Activated naive CD4-positive, alpha-beta T cell treated with anti-CD3 and anti-CD28 coated beads, Interleukin-2, amount 50 U/mL, for 72 hours (primary cell): ENCODE data around the gene IYD. TPM values are rescaled to one million over a fixed set of nuclear protein-coding genes. Genes with fewer than 3 reads are reported as not detected.

Experiments used
- ATAC-seq, 2 donors: fragments of 150-1000 bp; cut with Tn5 transposase; 2 replicates each; pipeline ENCODE4 v1.10.0; 2021; ENCODE audit warnings: mild to moderate bottlenecking in 2 of 2, moderate library complexity in 2 of 2
- DNase-seq, 2 donors: peaks; one replicate each; pipeline ENCODE4 v3.0.0; 2021 to 2022; ENCODE audit warnings: low spot score in 2 of 2
- H3K27ac Mint-ChIP-seq, 2 donors: one replicate each; pipeline ENCODE4 v1.8.0; 2022; ENCODE audit warnings: mild to moderate bottlenecking in 2 of 2, mixed read lengths in 2 of 2
- H3K36me3 Mint-ChIP-seq, 2 donors: one replicate each; pipeline ENCODE4 v1.8.0; 2022; ENCODE audit warnings: mixed read lengths in 2 of 2
- H3K9me3 Mint-ChIP-seq, 2 donors: one replicate each; pipeline ENCODE4 v1.8.0; 2022; ENCODE audit warnings: mixed read lengths in 2 of 2
- total RNA-seq, 2 donors: library from RNA; stranded (reverse); gene quantifications; one replicate each; pipeline ENCODE4 v1.2.3, GENCODE V29; 2022

IYD gene
- total RNA-seq, 2 donors from 2014 or later: not detected

GRCh38 chr6:150412221-150412620 is 43.4 kb downstream of the IYD start:
- ATAC-seq (no peak), DNase-seq (no peak)
- no peak overlapping the region for H3K27ac Mint-ChIP-seq
- H3K9me3 Mint-ChIP-seq: no peaks in the 10 kb centered on the region
- no peaks in the 10 kb centered on the region for H3K36me3 Mint-ChIP-seq

DNA sequence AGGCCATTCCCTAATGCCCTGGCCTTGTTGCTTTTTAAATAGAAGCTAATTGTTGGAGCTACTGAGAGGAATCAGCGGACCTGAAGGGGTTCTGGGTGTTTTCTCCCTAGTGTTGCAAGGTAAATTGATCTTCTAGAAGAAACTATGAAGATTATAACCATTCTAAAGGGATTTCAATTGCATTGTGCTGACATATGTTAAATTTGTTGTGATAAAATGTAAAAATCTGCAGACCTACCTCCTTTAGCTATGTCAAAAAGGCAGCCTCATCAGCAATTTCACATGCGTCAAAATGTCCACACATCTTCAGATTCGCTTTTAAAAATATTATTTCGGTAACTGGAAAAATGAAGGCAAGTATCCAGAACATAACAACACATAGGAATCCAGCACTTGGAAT is 44.4 kb downstream of the IYD start:
- Mint-ChIP-seq H3K9me3 (no peaks in the 10 kb centered on the region), H3K36me3 (no peaks in the 10 kb centered on the region), H3K27ac (no peak overlapping the region)
- ATAC-seq (no peak), DNase-seq (no peak)

GRCh38 chr6:150413781-150414281 is 45.0 kb downstream of the IYD start:
- DNase-seq (no peak), ATAC-seq (no peak)
- H3K9me3 Mint-ChIP-seq: no peaks in the 10 kb centered on the region
- H3K36me3 Mint-ChIP-seq: no peaks in the 10 kb centered on the region
- no peak overlapping the region for H3K27ac Mint-ChIP-seq

GRCh38 chr6:150416128-150416527 is 47.3 kb downstream of the IYD start:
- DNase-seq: no peak
- H3K9me3 Mint-ChIP-seq: peaks cover 0 to 16% of the 10 kb centered on the region in 2 donors
- no peak for ATAC-seq
- no peak overlapping the region for H3K27ac Mint-ChIP-seq
- peaks cover 0 to 5% of the 10 kb centered on the region in 2 donors for H3K36me3 Mint-ChIP-seq

DNA sequence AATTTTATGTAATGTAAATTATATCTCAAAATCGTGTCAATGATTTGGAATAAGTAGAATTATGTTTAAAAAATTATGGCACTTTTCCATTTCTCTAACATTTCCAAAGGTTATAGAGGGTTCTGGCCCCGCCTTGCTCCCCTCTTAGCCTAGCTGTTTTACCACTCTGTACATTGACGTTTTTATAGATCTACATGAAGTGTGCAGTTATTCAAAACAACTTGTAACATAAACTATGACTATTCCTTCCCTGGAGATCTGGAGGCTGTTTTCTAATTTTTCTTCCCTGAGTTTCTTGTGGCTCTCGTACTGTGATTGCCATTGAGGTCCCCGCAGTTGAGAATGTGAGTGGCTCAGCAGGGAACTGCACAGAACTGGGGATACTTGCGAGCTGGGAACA is 48.4 kb downstream of the IYD start:
- Mint-ChIP-seq H3K36me3 (peaks cover 0 to 5% of the 10 kb centered on the region in 2 donors), H3K27ac (no peak overlapping the region), H3K9me3 (peaks cover 0 to 16% of the 10 kb centered on the region in 2 donors)
- ATAC-seq (no peak), DNase-seq (no peak)

DNA sequence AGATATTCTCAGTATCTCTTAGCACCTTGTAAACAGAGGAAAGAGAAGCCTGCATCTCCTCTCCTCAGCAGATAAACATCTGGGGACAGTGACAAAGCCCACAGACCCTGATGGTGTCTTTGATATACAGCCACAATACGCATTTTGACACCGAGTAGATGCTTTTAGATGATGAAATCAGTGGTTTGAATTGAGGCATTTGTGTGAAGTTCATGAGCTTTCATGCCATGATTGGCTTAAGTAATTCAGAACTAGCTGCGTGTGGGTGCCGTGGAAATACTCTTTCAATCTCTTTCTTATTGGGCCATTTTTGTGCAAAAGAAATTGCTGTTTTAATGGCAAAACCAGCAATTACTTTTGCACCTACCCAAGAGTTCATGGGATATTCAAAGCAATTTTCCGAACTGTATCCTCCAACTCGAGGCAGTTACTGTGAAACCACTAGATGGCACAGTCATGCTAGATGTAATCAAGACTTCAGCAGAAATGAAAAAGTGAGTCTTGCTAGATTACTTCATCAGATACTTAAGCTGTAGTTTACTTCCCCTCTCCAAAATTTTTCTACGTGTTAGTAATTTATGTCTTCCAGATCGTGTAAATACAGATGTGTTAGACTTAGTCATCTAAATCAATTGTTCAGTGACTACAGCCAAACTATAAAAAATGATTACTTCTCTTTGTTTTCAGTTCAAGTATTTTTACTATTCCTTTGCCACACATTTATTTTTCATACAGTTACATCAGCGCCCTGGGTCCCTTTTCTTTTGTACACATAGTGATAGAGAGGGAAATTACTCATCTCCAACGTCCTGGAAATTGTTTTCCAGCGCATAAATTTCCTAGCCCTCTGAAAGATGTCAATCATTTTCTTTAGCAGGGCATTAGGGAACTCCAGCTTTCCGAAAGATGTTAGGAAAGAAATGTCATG is 49.4 kb downstream of the IYD start:
- ATAC-seq: peak; percentile 83 to 88
- H3K36me3 Mint-ChIP-seq: peaks cover 0 to 5% of the 10 kb centered on the region in 2 donors
- DNase-seq: no peak
- H3K9me3 Mint-ChIP-seq: peaks cover 0 to 16% of the 10 kb centered on the region in 2 donors
- H3K27ac Mint-ChIP-seq: peak overlapping the region; percentile 22 to 49

GRCh38 chr6:150418827-150419594 is 50.2 kb downstream of the IYD start:
- Mint-ChIP-seq H3K27ac (peak overlapping the region in 1 of 2 donors; percentile 49), H3K9me3 (peaks cover 0 to 16% of the 10 kb centered on the region in 2 donors), H3K36me3 (peaks cover 0 to 5% of the 10 kb centered on the region in 2 donors)
- DNase-seq (peak in 1 of 2 donors; percentile 63), ATAC-seq (peak; percentile 49 to 66)

DNA sequence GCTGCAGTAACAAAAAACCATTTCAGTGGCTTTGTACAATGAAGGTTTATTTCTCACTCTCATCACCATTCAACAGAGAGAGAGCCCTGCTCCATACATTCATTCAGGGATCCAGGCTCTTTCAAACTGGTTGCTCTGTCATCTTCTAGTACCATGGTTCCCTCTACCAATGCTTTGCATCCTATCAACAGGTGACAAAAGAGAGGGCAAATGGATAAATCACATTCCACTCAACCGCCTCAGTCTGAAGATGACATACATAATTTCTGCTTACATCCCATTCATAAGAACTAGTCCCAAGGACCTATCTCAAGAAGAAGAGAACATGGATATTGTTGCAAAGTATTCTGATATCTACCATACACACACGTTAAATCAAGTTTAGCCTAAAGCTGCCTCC is 51.6 kb downstream of the IYD start:
- no peak for DNase-seq
- no peak overlapping the region for H3K27ac Mint-ChIP-seq
- peaks cover 0 to 16% of the 10 kb centered on the region in 2 donors for H3K9me3 Mint-ChIP-seq
- H3K36me3 Mint-ChIP-seq: peaks cover 0 to 5% of the 10 kb centered on the region in 2 donors
- no peak for ATAC-seq

- H3K36me3 Mint-ChIP-seq: peaks cover 0 to 5% of the 10 kb centered on the region in 2 donors
- H3K27ac Mint-ChIP-seq: no peak overlapping the region
- no peak for ATAC-seq
- peaks cover 0 to 16% of the 10 kb centered on the region in 2 donors for H3K9me3 Mint-ChIP-seq
- DNase-seq: no peak
These were observed 52.1 kb downstream of the IYD start for GRCh38 chr6:150420926-150421325.

DNA sequence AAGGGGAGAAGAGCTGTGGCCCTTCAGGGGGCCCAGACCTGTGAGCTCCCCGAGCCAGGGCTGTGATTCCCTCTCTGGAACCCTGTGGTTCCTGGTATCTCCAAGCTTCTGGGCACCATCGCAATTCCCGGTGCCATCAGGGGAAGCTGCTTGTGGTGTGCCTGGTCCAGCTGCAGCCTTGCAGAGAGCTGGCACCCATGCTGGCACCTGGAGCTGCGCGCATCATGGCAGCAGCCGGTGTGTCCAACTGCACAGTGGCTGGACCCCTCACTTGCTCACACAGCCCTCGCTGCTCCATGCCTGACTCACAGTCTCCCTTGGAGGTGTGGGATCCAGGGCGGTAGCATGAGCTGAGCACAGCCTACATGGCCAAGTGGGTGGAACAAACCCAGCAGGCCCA is 56.7 kb downstream of the IYD start:
- Mint-ChIP-seq H3K36me3 (no peaks in the 10 kb centered on the region), H3K27ac (no peak overlapping the region), H3K9me3 (peaks cover 0 to 6% of the 10 kb centered on the region in 2 donors)
- ATAC-seq: no peak
- no peak for DNase-seq

DNA sequence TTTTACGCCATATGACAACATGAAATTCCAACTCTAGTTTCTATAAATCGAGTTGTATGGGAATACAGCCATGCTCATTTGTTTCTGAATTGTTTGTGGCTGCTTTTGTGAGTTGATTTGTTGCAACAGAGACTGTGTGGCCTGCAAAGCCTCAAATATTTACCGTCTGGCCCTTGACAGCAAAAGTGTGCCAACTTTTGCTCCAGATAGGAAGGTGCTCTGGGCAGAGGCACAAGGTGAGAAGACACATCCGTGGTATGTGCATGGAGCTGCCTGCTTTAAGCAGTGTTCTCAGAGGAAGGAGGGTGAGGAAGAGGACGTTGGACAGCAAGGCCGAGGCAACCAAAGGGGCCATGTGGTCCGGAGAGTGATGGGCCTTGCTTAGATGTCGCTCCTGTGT is 57.4 kb downstream of the IYD start:
- Mint-ChIP-seq H3K27ac (no peak overlapping the region), H3K36me3 (no peaks in the 10 kb centered on the region), H3K9me3 (no peaks in the 10 kb centered on the region)
- ATAC-seq: no peak
- no peak for DNase-seq

GRCh38 chr6:150427037-150427602 is 58.3 kb downstream of the IYD start:
- DNase-seq (no peak), ATAC-seq (no peak)
- no peaks in the 10 kb centered on the region for H3K36me3 Mint-ChIP-seq
- no peaks in the 10 kb centered on the region for H3K9me3 Mint-ChIP-seq
- peak overlapping the region in 1 of 2 donors; percentile 52 for H3K27ac Mint-ChIP-seq

DNA sequence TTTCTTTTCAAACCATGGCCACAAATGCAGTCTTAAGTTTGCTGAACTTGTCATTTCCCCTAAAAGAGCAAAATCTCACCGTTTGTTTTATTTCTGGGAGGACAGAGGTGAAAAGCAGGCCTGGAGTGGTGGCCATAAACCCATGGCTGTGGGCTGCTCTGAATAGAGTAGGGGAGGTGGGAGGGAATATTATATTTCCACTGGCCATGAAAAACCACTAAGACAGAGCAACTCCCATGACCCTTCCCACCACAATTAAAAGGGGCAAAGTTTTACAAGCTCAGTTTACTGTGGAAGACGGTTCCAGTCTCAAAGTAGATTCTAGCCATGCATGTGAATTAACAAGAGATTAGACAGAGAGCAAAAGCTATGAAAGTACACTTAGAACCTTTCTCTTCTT is 59.0 kb downstream of the IYD start:
- H3K27ac Mint-ChIP-seq: no peak overlapping the region
- H3K9me3 Mint-ChIP-seq: no peaks in the 10 kb centered on the region
- ATAC-seq: no peak

DNA sequence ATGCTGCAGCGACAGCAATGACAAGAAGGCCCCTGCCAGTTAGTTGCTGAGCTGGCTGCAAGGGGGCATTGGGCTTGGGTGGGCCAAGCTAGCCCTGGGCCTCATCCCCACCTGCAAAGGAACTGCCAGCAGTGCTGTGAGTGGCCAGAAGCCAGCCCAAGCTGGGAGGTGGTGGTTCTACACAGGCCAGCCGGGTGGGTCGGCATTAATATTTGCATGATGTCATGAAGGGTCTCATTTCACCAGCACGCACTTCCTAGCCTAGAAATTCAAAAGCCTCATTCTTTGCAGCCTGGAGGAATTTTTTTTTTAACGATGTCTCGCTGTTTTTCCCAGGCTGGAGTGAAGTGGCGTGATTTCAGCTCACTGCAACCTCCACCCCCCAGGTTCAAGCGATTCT is 62.0 kb downstream of the IYD start:
- Mint-ChIP-seq H3K36me3 (no peaks in the 10 kb centered on the region), H3K27ac (no peak overlapping the region), H3K9me3 (no peaks in the 10 kb centered on the region)
- no peak for ATAC-seq
- no peak for DNase-seq

More for the DNA sequence above, 59.0 kb downstream of the IYD start:
- H3K36me3 Mint-ChIP-seq: no peaks in the 10 kb centered on the region
- no peak for DNase-seq

- ATAC-seq: no peak
- DNase-seq: no peak
- H3K9me3 Mint-ChIP-seq: peaks cover 3 to 11% of the 10 kb centered on the region in 2 donors
- H3K27ac Mint-ChIP-seq: no peak overlapping the region
- H3K36me3 Mint-ChIP-seq: peaks cover 0 to 4% of the 10 kb centered on the region in 2 donors
These were observed 66.5 kb downstream of the IYD start for GRCh38 chr6:150435360-150435759.

GRCh38 chr6:150435832-150436231 is 67.0 kb downstream of the IYD start:
- Mint-ChIP-seq H3K36me3 (peaks cover 0 to 4% of the 10 kb centered on the region in 2 donors), H3K27ac (no peak overlapping the region), H3K9me3 (peaks cover 3 to 11% of the 10 kb centered on the region in 2 donors)
- DNase-seq (no peak), ATAC-seq (no peak)

DNA sequence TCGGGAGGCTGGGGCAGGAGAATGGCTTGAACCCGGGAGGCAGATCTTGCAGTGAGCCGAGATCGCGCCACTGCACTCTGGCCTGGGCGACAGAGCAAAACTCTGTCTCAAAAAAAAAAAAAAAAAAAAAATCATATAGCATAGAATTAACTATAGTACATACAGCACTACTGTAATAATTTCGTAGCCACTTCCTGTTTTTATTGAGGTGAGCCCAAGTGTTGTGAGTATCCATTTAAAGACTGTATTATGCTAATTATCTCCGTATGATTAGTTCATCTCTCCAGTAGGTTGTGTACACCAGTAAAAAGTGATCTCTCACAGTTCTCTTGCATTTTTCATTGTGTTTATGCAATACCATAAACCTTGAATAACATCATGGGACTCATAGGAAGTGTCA is 70.6 kb downstream of the IYD start:
- H3K9me3 Mint-ChIP-seq: peaks cover 3 to 11% of the 10 kb centered on the region in 2 donors
- ATAC-seq: no peak
- no peak for DNase-seq
- no peak overlapping the region for H3K27ac Mint-ChIP-seq
- peaks cover 0 to 4% of the 10 kb centered on the region in 2 donors for H3K36me3 Mint-ChIP-seq
